ENCODE data around the gene USP24. TPM values are rescaled to one million over a fixed set of nuclear protein-coding genes. Genes with fewer than 3 reads are reported as not detected.

Gene USP24
- total RNA-seq, 1 donor from 2014 or later: 30.8 TPM

DNA sequence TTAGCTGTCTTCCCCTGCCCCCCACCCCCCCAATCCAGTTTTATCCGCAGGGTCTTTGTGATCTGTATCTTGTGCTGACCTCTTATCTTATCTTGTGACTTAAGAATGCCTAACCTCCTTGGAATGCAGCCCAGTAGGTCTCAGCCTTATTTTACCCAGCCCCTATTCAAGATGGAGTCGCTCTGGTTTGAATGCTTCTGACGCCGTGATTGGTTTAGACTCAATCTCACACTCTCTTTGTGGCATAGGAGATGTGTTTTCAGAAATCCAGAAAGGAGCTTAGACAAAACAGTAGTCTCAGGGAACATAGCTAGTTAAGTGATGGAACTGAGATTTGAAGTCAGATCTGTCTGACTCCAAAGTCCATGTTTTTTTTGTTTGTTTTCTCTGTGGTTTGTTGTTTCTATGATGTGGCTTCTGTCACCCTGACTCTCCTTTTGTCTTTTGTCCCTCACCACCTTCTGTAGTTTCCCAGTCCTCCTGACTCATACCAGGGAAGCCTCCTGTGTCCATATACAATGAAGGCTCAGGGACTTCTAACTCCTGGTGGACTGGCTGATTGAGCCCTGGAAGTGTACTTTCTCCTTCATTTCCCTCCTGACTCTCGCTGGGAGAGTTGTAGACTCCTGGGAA is 18.1 kb upstream of the USP24 start:
- Mint-ChIP-seq H3K4me1 (ENCODE audit: low read depth, unreplicated experiment) (peaks cover 19% of the 10 kb centered on the region), H3K27me3 (ENCODE audit: low read depth, unreplicated experiment) (peaks cover 6% of the 10 kb centered on the region), H3K4me3 (ENCODE audit: unreplicated experiment) (peak overlapping the region; percentile 61), H3K36me3 (ENCODE audit: low read depth, unreplicated experiment) (no peaks in the 10 kb centered on the region), H3K9me3 (ENCODE audit: unreplicated experiment) (peaks cover 7% of the 10 kb centered on the region), H3K27ac (ENCODE audit: unreplicated experiment) (peak overlapping the region; percentile 66)
- Histone ChIP-seq H3K27ac (ENCODE audit: low read depth, low read length) (no peak overlapping the region), H3K79me2 (ENCODE audit: insufficient read depth, low read length) (no peaks in the 10 kb centered on the region), H3K4me1 (ENCODE audit: insufficient read depth, low read length) (peaks cover 3% of the 10 kb centered on the region), H3K9ac (ENCODE audit: low read length) (no peak overlapping the region), H3K9me3 (ENCODE audit: insufficient read depth, low read depth, low read length) (no peaks in the 10 kb centered on the region), H4K20me1 (ENCODE audit: insufficient read depth, low read length) (no peaks in the 10 kb centered on the region), H3K27me3 (ENCODE audit: insufficient read depth, low read length) (no peaks in the 10 kb centered on the region), H3K4me2 (ENCODE audit: low read length) (no peak overlapping the region), H3K36me3 (ENCODE audit: insufficient read depth, low read length) (no peaks in the 10 kb centered on the region), H2AFZ (ENCODE audit: low read depth, low read length) (peak overlapping the region; percentile 6), H3K4me3 (ENCODE audit: insufficient read depth, low read depth, low read length) (no peak overlapping the region)
- DNase-seq (ENCODE audit: low read depth): no peak
- no peak for FAIRE-seq
- TF ChIP-seq, protein P1, sequence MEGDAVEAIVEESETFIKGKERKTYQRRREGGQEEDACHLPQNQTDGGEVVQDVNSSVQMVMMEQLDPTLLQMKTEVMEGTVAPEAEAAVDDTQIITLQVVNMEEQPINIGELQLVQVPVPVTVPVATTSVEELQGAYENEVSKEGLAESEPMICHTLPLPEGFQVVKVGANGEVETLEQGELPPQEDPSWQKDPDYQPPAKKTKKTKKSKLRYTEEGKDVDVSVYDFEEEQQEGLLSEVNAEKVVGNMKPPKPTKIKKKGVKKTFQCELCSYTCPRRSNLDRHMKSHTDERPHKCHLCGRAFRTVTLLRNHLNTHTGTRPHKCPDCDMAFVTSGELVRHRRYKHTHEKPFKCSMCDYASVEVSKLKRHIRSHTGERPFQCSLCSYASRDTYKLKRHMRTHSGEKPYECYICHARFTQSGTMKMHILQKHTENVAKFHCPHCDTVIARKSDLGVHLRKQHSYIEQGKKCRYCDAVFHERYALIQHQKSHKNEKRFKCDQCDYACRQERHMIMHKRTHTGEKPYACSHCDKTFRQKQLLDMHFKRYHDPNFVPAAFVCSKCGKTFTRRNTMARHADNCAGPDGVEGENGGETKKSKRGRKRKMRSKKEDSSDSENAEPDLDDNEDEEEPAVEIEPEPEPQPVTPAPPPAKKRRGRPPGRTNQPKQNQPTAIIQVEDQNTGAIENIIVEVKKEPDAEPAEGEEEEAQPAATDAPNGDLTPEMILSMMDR (IDR thresholded peaks at IDR 0.05; ENCODE audit: insufficient read depth, low read depth, low read length): no peak
- no peak for TF ChIP-seq EZH2 (IDR thresholded peaks at IDR 0.05; ENCODE audit: insufficient read depth, low read length)

DNA sequence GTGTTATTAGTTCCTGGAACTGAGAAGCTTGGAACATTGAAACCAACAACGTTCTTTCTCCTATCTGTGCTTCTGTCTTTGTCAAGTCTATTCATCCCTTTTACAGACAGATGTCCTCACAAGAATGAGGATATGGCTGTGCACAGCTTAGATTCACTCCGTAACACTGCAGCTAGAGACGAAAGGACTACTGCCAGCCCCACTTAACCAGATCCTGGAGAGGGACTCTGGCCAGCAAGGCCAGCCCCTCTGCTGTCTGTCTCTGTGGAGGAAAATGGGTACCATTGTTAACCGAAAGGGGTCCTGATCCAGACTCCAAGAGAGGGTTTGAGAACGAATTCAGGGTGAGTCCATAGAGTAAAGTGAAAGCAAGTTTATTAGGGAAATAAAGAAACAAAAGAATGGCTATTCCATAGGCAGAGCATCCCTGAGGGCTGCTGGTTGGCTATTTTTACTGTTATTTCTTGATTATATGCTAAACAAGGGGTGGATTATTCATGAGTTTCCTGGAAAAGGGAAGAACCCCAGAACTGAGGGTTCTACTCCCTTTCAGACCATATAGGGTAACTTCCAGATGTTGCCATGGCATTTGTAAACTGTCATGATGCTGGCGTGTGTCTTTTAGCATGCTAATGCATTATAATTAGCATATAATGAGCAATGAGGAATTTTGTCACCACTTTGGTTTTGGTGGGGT is 17.4 kb upstream of the USP24 start:
- H3K9me3 ChIP-seq (ENCODE audit: insufficient read depth, low read depth, low read length): no peaks in the 10 kb centered on the region
- no peak overlapping the region for H2AFZ ChIP-seq (ENCODE audit: low read depth, low read length)
- FAIRE-seq (no peak), DNase-seq (ENCODE audit: low read depth) (no peak)
- no peak overlapping the region for H3K4me2 ChIP-seq (ENCODE audit: low read length)
- TF ChIP-seq, protein P1 (IDR thresholded peaks at IDR 0.05; ENCODE audit: insufficient read depth, low read depth, low read length): no peak
- TF ChIP-seq EZH2 (IDR thresholded peaks at IDR 0.05; ENCODE audit: insufficient read depth, low read length): no peak
- H3K9ac ChIP-seq (ENCODE audit: low read length): no peak overlapping the region
- no peaks in the 10 kb centered on the region for H3K36me3 Mint-ChIP-seq (ENCODE audit: low read depth, unreplicated experiment)
- peaks cover 7% of the 10 kb centered on the region for H3K9me3 Mint-ChIP-seq (ENCODE audit: unreplicated experiment)
- no peak overlapping the region for H3K27ac ChIP-seq (ENCODE audit: low read depth, low read length)
- H3K4me3 ChIP-seq (ENCODE audit: insufficient read depth, low read depth, low read length): no peak overlapping the region
- no peaks in the 10 kb centered on the region for H3K27me3 ChIP-seq (ENCODE audit: insufficient read depth, low read length)
- no peaks in the 10 kb centered on the region for H3K79me2 ChIP-seq (ENCODE audit: insufficient read depth, low read length)
- no peak overlapping the region for H3K27ac Mint-ChIP-seq (ENCODE audit: unreplicated experiment)
- H3K36me3 ChIP-seq (ENCODE audit: insufficient read depth, low read length): no peaks in the 10 kb centered on the region
- H3K4me1 Mint-ChIP-seq (ENCODE audit: low read depth, unreplicated experiment): peaks cover 19% of the 10 kb centered on the region
- peaks cover 3% of the 10 kb centered on the region for H3K4me1 ChIP-seq (ENCODE audit: insufficient read depth, low read length)
- no peak overlapping the region for H3K4me3 Mint-ChIP-seq (ENCODE audit: unreplicated experiment)
- peaks cover 6% of the 10 kb centered on the region for H3K27me3 Mint-ChIP-seq (ENCODE audit: low read depth, unreplicated experiment)
- no peaks in the 10 kb centered on the region for H4K20me1 ChIP-seq (ENCODE audit: insufficient read depth, low read length)

DNA sequence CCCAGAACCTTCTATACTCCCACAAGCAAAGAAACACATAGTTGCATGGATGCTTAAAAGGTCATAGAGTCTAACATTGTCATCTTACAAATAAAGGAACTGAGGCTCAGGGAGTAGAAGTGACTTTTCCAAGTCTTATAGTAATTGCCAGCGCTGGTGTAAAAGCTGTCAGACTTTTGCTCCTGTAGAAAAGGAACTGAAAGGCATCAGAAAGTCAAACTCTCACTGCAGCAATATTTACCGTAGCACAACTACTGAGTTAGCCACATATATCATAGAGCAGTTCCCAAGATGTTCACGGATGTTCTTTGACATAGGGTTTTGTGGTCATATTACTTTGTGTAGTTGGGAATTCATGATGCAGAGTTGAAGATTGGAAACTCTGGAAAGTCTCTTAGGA is 16.6 kb upstream of the USP24 start:
- H3K27ac ChIP-seq (ENCODE audit: low read depth, low read length): no peak overlapping the region
- DNase-seq (ENCODE audit: low read depth) (no peak), FAIRE-seq (no peak)
- Mint-ChIP-seq H3K27me3 (ENCODE audit: low read depth, unreplicated experiment) (peaks cover 6% of the 10 kb centered on the region), H3K4me1 (ENCODE audit: low read depth, unreplicated experiment) (peaks cover 19% of the 10 kb centered on the region), H3K9me3 (ENCODE audit: unreplicated experiment) (peaks cover 7% of the 10 kb centered on the region), H3K27ac (ENCODE audit: unreplicated experiment) (no peak overlapping the region), H3K4me3 (ENCODE audit: unreplicated experiment) (no peak overlapping the region), H3K36me3 (ENCODE audit: low read depth, unreplicated experiment) (no peaks in the 10 kb centered on the region)
- H4K20me1 ChIP-seq (ENCODE audit: insufficient read depth, low read length): no peaks in the 10 kb centered on the region
- H3K4me1 ChIP-seq (ENCODE audit: insufficient read depth, low read length): peaks cover 3% of the 10 kb centered on the region
- H3K9ac ChIP-seq (ENCODE audit: low read length): no peak overlapping the region
- no peaks in the 10 kb centered on the region for H3K9me3 ChIP-seq (ENCODE audit: insufficient read depth, low read depth, low read length)
- no peak overlapping the region for H3K4me3 ChIP-seq (ENCODE audit: insufficient read depth, low read depth, low read length)
- H3K79me2 ChIP-seq (ENCODE audit: insufficient read depth, low read length): no peaks in the 10 kb centered on the region
- H3K27me3 ChIP-seq (ENCODE audit: insufficient read depth, low read length): no peaks in the 10 kb centered on the region
- H3K36me3 ChIP-seq (ENCODE audit: insufficient read depth, low read length): no peaks in the 10 kb centered on the region
- TF ChIP-seq, protein P1 (IDR thresholded peaks at IDR 0.05; ENCODE audit: insufficient read depth, low read depth, low read length): no peak
- TF ChIP-seq EZH2 (IDR thresholded peaks at IDR 0.05; ENCODE audit: insufficient read depth, low read length): no peak
- no peak overlapping the region for H3K4me2 ChIP-seq (ENCODE audit: low read length)
- H2AFZ ChIP-seq (ENCODE audit: low read depth, low read length): no peak overlapping the region

Data from astrocyte (in vitro differentiated cells and primary cell).